Muscle of arm (tissue), 12 donors: ENCODE results near the gene CTCF. TPM values are rescaled to one million over a fixed set of nuclear protein-coding genes. Genes with fewer than 3 reads are reported as not detected.

Experiments
- DNase-seq: peaks from one replicate; pipeline ENCODE4 v3.0.0-alpha.2; 2013
- polyA plus RNA-seq, 12 donors: library from polyadenylated mRNA; unstranded; fragments of 120-200 nt; gene quantifications; one replicate each; pipeline ENCODE4 v1.2.1, GENCODE V29; 2013; ENCODE audit not compliant: insufficient read length in 12 of 12

CTCF gene
- polyA plus RNA-seq, 12 donors: 40.4 to 71.9 (median 43.6) TPM; not detected in 1

GRCh38 chr16:67650023-67650422 lies 87.7 kb downstream of the CTCF start:
- DNase-seq: no peak

GRCh38 chr16:67651039-67651438 lies 88.7 kb downstream of the CTCF start:
- no peak for DNase-seq

- no peak for DNase-seq
These were observed 89.5 kb downstream of the CTCF start for GRCh38 chr16:67651847-67652246.

DNA sequence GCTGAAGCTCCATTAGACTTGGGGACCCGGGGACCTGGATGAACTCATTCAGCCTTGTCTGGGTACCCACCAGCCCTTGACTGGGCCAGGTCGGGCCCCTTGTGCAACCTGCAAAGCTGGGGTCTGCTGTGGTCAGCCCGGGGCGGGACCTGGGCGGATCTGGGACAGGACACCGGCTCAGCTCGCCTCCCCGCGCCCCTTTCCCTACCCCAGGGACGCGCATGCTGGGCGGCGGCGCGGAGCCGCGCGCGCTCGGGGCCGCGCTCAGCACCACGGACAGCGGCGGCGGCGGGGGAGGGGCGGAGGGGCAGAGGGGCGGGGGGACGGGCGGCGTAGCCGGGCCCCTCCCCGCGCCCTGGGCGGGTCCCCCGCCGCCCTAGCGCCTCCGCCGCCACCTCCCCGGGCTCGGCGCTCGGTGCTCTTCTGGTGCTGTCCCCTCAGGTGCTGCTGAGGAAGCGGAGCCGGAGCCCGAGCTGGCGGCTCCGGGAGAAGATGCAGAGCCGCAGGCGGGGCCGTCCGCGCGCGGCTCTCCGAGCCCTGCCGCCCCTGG lies 90.3 kb downstream of the CTCF start:
- no peak for DNase-seq

DNA sequence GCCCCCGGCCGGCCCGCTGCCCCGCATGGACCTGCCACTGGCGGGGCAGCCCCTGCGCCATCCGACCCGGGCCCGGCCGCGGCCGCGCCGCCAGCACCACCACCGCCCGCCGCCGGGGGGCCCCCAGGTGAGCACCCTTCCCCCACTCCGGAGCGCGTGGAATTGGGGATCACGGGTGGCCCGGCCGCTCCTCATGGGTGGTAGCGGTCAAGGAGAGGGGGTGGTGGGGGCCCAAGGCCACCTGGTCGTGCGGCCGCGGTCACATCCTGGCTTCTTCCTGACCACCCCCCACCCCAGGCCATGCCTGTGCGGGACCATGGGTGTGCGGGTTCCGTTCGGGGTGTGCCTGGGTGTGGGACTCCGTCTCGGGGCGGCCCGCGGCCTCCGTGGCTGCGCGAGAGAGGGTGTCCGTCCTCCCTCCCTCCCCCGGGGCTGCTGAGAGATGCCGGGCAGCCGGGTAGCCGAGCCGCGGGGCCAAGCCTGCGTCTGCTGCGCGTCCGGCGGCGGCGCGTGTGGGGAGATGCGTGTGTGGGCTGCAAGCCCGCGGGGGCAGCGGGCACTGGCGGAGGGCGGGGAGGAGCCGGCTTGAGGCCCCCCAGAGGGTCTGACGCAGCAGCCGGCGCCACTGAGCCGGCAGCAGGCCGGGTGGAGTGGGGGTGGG lies 90.9 kb downstream of the CTCF start:
- DNase-seq: no peak

- no peak for DNase-seq
These were observed 91.6 kb downstream of the CTCF start for GRCh38 chr16:67653789-67654402.

GRCh38 chr16:67654403-67654911 lies 92.1 kb downstream of the CTCF start:
- no peak for DNase-seq

GRCh38 chr16:67655363-67655762 lies 93.0 kb downstream of the CTCF start:
- DNase-seq: no peak

GRCh38 chr16:67656344-67657016 lies 94.2 kb downstream of the CTCF start:
- no peak for DNase-seq

DNA sequence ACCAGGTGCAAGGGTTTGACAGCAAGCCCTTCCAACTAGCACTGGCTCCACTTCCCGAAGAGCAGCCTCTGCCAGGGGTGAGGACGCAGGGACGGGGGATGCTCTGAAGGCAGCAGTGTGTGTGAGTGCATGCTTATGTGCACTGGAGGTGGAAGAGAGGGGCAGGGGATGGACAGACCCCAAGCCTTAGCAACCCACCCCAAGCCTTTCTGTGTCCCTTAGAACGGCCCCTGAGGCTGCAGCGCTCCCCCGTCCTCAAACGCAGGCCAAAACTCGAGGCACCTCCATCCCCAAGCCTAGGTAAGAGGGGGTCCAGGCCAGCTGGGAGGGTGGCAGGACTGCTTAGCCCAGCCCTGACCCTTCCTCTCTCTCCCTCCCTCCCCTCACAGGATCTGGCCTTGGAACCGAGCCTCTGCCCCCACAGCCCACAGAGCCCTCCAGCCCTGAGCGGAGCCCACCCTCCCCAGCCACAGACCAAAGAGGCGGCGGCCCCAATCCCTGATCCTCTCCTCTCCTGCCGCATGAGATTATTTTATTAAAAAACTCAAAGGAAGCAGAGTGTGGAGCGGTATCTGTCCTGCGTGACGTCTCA lies 94.8 kb downstream of the CTCF start:
- no peak for DNase-seq

- DNase-seq: no peak
These were observed 95.6 kb downstream of the CTCF start for GRCh38 chr16:67657751-67658518.

DNA sequence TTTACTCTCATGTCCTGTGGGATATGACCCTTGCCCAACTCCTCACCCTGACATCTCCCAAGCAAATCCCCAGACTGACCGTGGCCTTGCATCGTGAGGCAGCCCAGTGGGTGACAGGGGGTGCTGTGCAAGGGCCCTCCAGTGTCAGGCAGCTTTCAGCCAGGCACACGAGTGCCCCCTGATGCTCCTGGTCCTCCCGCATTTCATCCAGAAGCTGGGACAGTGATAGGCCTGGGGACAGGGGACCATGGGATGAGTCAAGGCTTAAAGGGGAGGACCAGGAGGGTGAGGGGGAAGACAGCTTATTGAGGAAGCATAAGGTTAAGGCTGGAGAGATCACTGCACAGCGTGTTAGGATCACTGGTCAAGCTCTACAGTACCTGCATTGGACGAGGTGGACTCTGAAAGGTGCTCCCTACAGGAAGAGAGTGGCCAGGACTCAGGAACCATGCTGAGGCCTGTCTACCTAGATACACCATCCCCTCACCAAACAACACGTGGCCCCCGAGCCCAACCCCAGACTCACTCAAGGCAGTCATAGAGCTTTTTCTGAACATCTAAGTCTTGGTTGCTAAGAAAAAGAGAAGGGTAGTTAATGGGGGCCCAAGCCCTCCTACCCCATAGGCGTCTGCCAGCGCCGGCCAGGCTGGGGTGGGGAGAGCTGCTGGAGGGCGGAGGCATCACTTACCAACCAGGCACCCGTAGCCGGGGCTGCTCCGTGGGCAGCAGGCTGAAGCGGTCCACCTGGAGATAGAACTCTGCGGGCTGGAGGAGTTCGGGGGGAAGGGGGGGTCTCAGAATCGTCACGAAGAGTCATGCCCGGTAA lies 96.7 kb downstream of the CTCF start:
- no peak for DNase-seq

DNA sequence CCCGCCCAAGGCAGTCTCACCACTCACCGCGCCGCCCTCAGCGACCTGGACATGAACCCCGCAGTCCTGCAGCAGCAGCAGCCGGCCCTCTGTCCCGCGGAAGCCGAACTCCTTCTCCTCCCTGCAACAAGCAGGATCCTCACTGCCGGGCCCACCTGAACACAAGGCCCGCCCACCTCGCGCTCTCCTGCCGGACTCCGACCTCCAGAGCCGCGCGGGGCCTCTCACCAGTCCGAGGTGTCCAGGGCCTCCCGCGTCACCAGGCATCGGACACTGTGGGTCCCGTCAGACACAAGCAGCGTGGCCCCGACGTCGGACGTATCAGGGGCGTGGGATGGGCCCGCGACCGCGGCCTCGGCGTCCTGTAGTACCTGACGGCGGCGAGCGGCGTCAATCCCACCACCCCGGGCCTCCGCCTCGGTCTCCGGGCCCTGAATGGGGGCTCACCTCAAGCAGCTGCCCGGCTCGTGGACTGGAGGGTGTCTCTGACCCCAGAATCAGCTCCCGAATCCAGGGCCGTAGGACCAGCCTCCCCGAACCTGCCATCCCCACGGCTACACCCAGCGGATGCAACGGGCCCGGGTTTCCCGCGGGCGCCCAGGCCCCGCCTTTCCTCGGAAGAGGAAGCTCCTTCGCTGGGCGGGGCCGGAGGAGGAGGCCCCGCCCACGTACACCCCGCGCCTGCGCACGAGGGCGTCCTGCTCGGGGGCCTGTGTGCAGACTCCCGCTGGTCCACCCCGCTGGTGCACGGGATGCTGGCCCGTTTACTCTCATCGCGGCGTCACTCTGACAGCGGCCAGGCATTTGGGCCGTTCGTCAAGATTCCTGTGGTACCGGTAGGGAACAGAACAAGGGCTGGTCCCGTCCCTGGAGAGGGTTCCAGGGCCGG lies 97.6 kb downstream of the CTCF start, which contains the start of gene ACD:
Gene ACD (minus strand): TSS at position 586 of the 889 bp plus-strand sequence. CDS start 40 bp downstream, at position 546.
- peak; percentile 95 for DNase-seq

DNA sequence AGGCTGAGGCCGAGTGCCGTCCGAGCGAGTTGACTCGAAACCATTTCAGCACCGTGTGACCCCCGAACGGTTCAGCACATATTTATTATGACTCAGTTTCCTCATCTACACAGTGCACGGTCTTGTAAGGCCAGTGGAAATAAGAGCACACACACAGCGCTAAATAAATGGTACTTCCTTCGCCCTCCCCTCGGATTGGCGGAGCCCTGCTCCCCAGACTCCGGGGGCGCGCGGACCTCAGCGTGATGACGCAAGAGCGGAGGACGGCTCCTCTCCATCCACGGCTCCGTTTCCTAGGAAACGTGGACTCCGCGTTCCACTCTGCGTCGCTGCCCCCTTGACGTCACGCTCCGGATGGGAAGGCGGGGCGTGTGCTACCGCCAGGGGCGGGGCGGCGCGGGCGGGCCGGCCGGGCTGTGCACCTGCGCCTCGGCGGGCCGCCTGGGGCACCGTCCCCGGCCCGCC lies 98.3 kb downstream of the CTCF start, which contains the start of gene PARD6A:
Gene PARD6A (plus strand): TSS at position 397 of the 465 bp plus-strand sequence. CDS start 79 bp downstream, outside the sequence.
- DNase-seq: peak; percentile 95

- peak; percentile 50 for DNase-seq
These were observed 98.9 kb downstream of the CTCF start for GRCh38 chr16:67661101-67661761.

DNA sequence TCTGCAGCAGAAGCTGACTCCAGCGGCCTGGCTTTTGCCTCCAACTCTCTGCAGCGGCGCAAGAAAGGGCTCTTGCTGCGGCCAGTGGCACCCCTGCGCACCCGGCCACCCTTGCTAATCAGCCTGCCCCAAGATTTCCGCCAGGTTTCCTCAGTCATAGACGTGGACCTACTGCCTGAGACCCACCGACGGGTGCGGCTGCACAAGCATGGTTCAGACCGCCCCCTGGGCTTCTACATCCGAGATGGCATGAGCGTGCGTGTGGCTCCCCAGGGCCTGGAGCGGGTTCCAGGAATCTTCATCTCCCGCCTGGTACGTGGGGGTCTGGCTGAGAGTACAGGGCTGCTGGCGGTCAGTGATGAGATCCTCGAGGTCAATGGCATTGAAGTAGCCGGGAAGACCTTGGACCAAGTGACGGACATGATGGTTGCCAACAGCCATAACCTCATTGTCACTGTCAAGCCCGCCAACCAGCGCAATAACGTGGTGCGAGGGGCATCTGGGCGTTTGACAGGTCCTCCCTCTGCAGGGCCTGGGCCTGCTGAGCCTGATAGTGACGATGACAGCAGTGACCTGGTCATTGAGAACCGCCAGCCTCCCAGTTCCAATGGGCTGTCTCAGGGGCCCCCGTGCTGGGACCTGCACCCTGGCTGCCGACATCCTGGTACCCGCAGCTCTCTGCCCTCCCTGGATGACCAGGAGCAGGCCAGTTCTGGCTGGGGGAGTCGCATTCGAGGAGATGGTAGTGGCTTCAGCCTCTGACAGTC lies 99.7 kb downstream of the CTCF start:
- no peak for DNase-seq

DNA sequence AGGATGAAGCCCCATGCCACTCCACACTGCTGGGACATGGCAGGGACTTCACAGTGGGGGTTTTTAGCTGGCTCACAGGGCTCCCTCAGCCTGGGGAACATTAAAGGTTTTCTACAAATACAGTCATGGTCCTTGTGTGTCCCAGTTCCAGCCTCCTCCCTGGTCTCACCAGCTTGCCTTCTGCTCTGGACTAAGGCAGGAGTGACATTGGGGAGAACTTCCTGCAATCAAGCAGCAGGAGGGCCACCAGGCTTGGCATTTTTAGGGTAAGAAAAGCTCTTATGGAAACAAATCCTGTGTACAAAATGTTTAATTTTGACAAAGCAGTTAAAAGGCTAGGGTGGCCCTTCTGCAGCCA lies 100.3 kb downstream of the CTCF start:
- DNase-seq: no peak
